WI38 (cell line): ENCODE data around the gene GAD1.

Source experiments
- H3K4me3 ChIP-seq: 2 replicates; pipeline ENCODE4 v1.5.1; 2011; ENCODE audit warnings: low read depth, mild to moderate bottlenecking, control low read depth, low read length
- CTCF ChIP-seq: IDR thresholded peaks from 2 replicates; pipeline ENCODE4 v1.5.1; 2012; ENCODE audit warnings: low read depth, mild to moderate bottlenecking, control low read depth, low read length

GAD1 gene

GRCh38 chr2:170778900-170779299 lies 37.8 kb upstream of the GAD1 start:
- no peak overlapping the region for H3K4me3 ChIP-seq
- no peak for TF ChIP-seq CTCF

- no peak overlapping the region for H3K4me3 ChIP-seq
- TF ChIP-seq CTCF = no peak
Observed at GRCh38 chr2:170779304-170779703, 37.4 kb upstream of the GAD1 start.

GRCh38 chr2:170782673-170783072 lies 34.0 kb upstream of the GAD1 start:
- no peak overlapping the region for H3K4me3 ChIP-seq
- TF ChIP-seq CTCF = no peak

- H3K4me3 ChIP-seq = no peak overlapping the region
- no peak for TF ChIP-seq CTCF
Observed at GRCh38 chr2:170783549-170783948, 33.1 kb upstream of the GAD1 start.

- TF ChIP-seq CTCF = no peak
- H3K4me3 ChIP-seq = no peak overlapping the region
Observed at GRCh38 chr2:170798996-170799395, 17.7 kb upstream of the GAD1 start.

- no peak for TF ChIP-seq CTCF
- H3K4me3 ChIP-seq = no peak overlapping the region
Observed at GRCh38 chr2:170806548-170806947, 10.1 kb upstream of the GAD1 start.

GRCh38 chr2:170812710-170813600 lies 3.7 kb upstream of the GAD1 start:
- TF ChIP-seq CTCF = peak; percentile 46
- no peak overlapping the region for H3K4me3 ChIP-seq
